ENCODE results near the gene NELL2.

Gene NELL2

DNA sequence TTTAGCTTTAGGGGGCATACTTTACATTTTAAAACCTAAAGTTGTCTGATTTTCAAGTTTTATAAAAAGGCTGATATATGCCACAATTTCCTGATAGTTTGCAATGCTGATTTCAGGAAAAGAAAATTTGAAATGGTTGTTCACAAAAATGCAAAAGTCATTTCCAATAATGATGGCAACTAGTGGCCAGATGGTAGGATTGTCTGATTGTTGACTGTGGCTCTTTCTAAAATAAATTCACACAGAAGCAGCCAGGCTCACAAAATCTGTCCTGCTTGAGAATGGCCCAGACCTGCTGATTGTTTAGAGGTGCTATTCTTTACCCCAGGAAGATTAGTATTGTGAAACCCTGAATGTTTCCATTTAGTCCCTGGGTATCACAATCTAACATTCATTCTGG, 220.3 kb downstream of the NELL2 start:
- no peak overlapping the region for H4K91ac ChIP-seq (ENCODE audit: low read length)
- H3K4ac ChIP-seq (ENCODE audit: low read depth in 1 of 2, low read length in 2 of 2), result no peak overlapping the region
- H3K79me1 ChIP-seq (replicated peaks; ENCODE audit: low read length, poor library complexity, severe bottlenecking), result no peaks in the 10 kb centered on the region
- no peak overlapping the region for H2AK5ac ChIP-seq (ENCODE audit: low read length, severe bottlenecking)
- no peak overlapping the region for H4K8ac ChIP-seq (ENCODE audit: low read length)
- no peak overlapping the region for H3K23ac ChIP-seq (ENCODE audit: low read length in 2 of 2)
- H2BK15ac ChIP-seq (ENCODE audit: low read depth, poor library complexity, severe bottlenecking), result no peak overlapping the region
- no peaks in the 10 kb centered on the region for H3K36me3 ChIP-seq (ENCODE audit: control insufficient read depth in 1 of 2, insufficient read depth in 2 of 2, low read depth in 1 of 2, low read length in 2 of 2)
- H3K4me3 ChIP-seq (ENCODE audit: insufficient read depth in 1 of 2, low read depth in 1 of 2, low read length in 2 of 2), result no peak overlapping the region
- H2BK5ac ChIP-seq (ENCODE audit: low read depth, low read length, poor library complexity, severe bottlenecking), result no peak overlapping the region
- no peak for DNase-seq
- no peak overlapping the region for H3K18ac ChIP-seq (ENCODE audit: low read depth in 1 of 2, low read length in 2 of 2)
- no peak overlapping the region for H2AFZ ChIP-seq (ENCODE audit: low read depth, low read length)
- no peaks in the 10 kb centered on the region for H3K9me3 ChIP-seq (ENCODE audit: control insufficient read depth, low read length)
- no peak overlapping the region for H3K27ac ChIP-seq (ENCODE audit: low read length, poor library complexity, severe bottlenecking)
- H2BK12ac ChIP-seq (ENCODE audit: low read length in 2 of 2), result no peak overlapping the region
- peaks cover 0 to 4% of the 10 kb centered on the region in 2 experiments for H3K27me3 ChIP-seq (ENCODE audit: control insufficient read depth in 1 of 2, insufficient read depth in 1 of 2, low read length in 2 of 2)
- H3K4me1 ChIP-seq (ENCODE audit: control insufficient read depth, insufficient read depth, low read depth, low read length), result no peaks in the 10 kb centered on the region
- H2BK120ac ChIP-seq (ENCODE audit: low read depth, low read length), result no peak overlapping the region
- no peak overlapping the region for H3K14ac ChIP-seq (ENCODE audit: low read length in 2 of 2)
- no peak overlapping the region for H3K4me2 ChIP-seq (ENCODE audit: low read length, poor library complexity, severe bottlenecking)
- H3K9ac ChIP-seq (ENCODE audit: low read length), result no peak overlapping the region

- Histone ChIP-seq H4K91ac (ENCODE audit: low read length) (no peak overlapping the region), H2AK5ac (ENCODE audit: low read length, severe bottlenecking) (no peak overlapping the region), H3K18ac (ENCODE audit: low read depth in 1 of 2, low read length in 2 of 2) (no peak overlapping the region), H3K9ac (ENCODE audit: low read length) (no peak overlapping the region), H2BK12ac (ENCODE audit: low read length in 2 of 2) (no peak overlapping the region), H3K79me1 (replicated peaks; ENCODE audit: low read length, poor library complexity, severe bottlenecking) (no peaks in the 10 kb centered on the region), H2BK15ac (ENCODE audit: low read depth, poor library complexity, severe bottlenecking) (no peak overlapping the region), H2AFZ (ENCODE audit: low read depth, low read length) (no peak overlapping the region), H3K27me3 (ENCODE audit: control insufficient read depth in 1 of 2, insufficient read depth in 1 of 2, low read length in 2 of 2) (peaks cover 0 to 4% of the 10 kb centered on the region in 2 experiments), H2BK5ac (ENCODE audit: low read depth, low read length, poor library complexity, severe bottlenecking) (no peak overlapping the region), H3K9me3 (ENCODE audit: control insufficient read depth, low read length) (no peaks in the 10 kb centered on the region), H3K27ac (ENCODE audit: low read length, poor library complexity, severe bottlenecking) (no peak overlapping the region), H3K4me2 (ENCODE audit: low read length, poor library complexity, severe bottlenecking) (no peak overlapping the region), H3K14ac (ENCODE audit: low read length in 2 of 2) (peak overlapping the region in 1 of 2 experiments; percentile 32), H3K4ac (ENCODE audit: low read depth in 1 of 2, low read length in 2 of 2) (no peak overlapping the region), H3K4me3 (ENCODE audit: insufficient read depth in 1 of 2, low read depth in 1 of 2, low read length in 2 of 2) (no peak overlapping the region), H4K8ac (ENCODE audit: low read length) (no peak overlapping the region), H2BK120ac (ENCODE audit: low read depth, low read length) (no peak overlapping the region), H3K23ac (ENCODE audit: low read length in 2 of 2) (no peak overlapping the region), H3K36me3 (ENCODE audit: control insufficient read depth in 1 of 2, insufficient read depth in 2 of 2, low read depth in 1 of 2, low read length in 2 of 2) (no peaks in the 10 kb centered on the region), H3K4me1 (ENCODE audit: control insufficient read depth, insufficient read depth, low read depth, low read length) (no peaks in the 10 kb centered on the region)
- 38% methylated on average over 12 of the region's 12 CpGs for WGBS
- DNase-seq, result no peak
Measured at GRCh38 chr12:44654646-44655639, 221.2 kb downstream of the NELL2 start.

DNA sequence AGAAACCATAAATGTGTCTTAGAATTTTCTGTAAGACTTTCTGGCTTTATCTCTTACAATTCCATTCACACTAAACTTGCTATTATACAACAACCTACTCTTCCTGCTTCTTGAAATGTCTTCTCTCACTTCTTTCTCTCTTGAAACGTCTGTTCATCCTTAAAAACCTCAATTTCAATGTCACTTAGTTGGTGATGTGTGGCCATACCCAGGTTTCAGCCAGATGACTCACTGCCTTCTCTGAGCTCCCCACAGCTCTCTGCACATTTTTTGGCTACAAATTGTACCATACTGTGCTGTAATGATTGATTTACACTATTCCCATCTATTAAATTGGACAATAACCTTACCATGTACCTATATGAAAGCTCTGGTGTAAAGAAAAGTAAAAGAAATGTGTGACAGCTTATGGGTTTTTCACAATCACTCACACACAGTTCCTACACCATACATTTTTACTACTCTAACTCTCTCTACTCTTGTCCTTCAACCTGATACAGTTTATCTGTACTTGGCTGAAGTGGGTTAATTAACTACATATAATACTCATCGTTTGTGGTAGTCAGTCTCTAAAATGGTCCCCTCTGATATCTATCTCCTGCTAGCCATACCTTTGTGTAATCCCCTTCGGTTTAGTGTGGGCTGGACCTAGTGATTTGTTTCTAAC, 222.1 kb downstream of the NELL2 start:
- Histone ChIP-seq H3K14ac (ENCODE audit: low read length in 2 of 2) (no peak overlapping the region), H2BK120ac (ENCODE audit: low read depth, low read length) (no peak overlapping the region), H3K9me3 (ENCODE audit: control insufficient read depth, low read length) (no peaks in the 10 kb centered on the region), H2AFZ (ENCODE audit: low read depth, low read length) (no peak overlapping the region), H3K36me3 (ENCODE audit: control insufficient read depth in 1 of 2, insufficient read depth in 2 of 2, low read depth in 1 of 2, low read length in 2 of 2) (no peaks in the 10 kb centered on the region), H3K4me1 (ENCODE audit: control insufficient read depth, insufficient read depth, low read depth, low read length) (no peaks in the 10 kb centered on the region), H3K23ac (ENCODE audit: low read length in 2 of 2) (no peak overlapping the region), H4K91ac (ENCODE audit: low read length) (no peak overlapping the region), H2AK5ac (ENCODE audit: low read length, severe bottlenecking) (no peak overlapping the region), H3K27me3 (ENCODE audit: control insufficient read depth in 1 of 2, insufficient read depth in 1 of 2, low read length in 2 of 2) (peaks cover 0 to 4% of the 10 kb centered on the region in 2 experiments), H3K4ac (ENCODE audit: low read depth in 1 of 2, low read length in 2 of 2) (no peak overlapping the region), H3K4me2 (ENCODE audit: low read length, poor library complexity, severe bottlenecking) (no peak overlapping the region), H2BK15ac (ENCODE audit: low read depth, poor library complexity, severe bottlenecking) (no peak overlapping the region), H2BK12ac (ENCODE audit: low read length in 2 of 2) (no peak overlapping the region), H3K9ac (ENCODE audit: low read length) (no peak overlapping the region), H4K8ac (ENCODE audit: low read length) (no peak overlapping the region), H2BK5ac (ENCODE audit: low read depth, low read length, poor library complexity, severe bottlenecking) (no peak overlapping the region), H3K79me1 (replicated peaks; ENCODE audit: low read length, poor library complexity, severe bottlenecking) (no peaks in the 10 kb centered on the region), H3K27ac (ENCODE audit: low read length, poor library complexity, severe bottlenecking) (no peak overlapping the region), H3K18ac (ENCODE audit: low read depth in 1 of 2, low read length in 2 of 2) (no peak overlapping the region), H3K4me3 (ENCODE audit: insufficient read depth in 1 of 2, low read depth in 1 of 2, low read length in 2 of 2) (no peak overlapping the region)
- DNase-seq, result no peak
- WGBS, result 27% methylated on average over 1 of the region's 3 CpGs

DNA sequence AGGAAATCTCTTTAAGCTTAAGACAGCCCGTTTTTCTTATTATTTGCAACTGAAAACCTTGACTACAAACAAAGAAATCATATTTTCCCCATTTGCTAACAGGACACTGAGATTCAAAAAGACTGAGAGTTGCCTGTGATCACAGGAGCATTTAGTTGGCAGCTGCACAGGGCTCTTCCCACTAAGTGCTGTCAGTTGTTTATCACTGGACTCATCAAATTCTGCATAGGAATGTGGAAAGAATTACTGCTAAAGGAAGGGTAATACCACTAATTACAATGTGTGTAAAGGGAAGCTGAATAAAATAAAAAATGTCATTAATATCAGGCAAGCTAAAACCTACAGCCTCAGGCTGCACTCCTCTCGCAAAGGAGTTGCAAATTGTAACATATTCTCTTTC, 226.4 kb downstream of the NELL2 start:
- no peak overlapping the region for H3K4ac ChIP-seq (ENCODE audit: low read depth in 1 of 2, low read length in 2 of 2)
- no peak overlapping the region for H2BK5ac ChIP-seq (ENCODE audit: low read depth, low read length, poor library complexity, severe bottlenecking)
- H3K79me1 ChIP-seq (replicated peaks; ENCODE audit: low read length, poor library complexity, severe bottlenecking), result no peaks in the 10 kb centered on the region
- H2AK5ac ChIP-seq (ENCODE audit: low read length, severe bottlenecking), result no peak overlapping the region
- no peaks in the 10 kb centered on the region for H3K36me3 ChIP-seq (ENCODE audit: control insufficient read depth in 1 of 2, insufficient read depth in 2 of 2, low read depth in 1 of 2, low read length in 2 of 2)
- no peak overlapping the region for H3K14ac ChIP-seq (ENCODE audit: low read length in 2 of 2)
- 40% methylated on average over 1 of the region's 2 CpGs for WGBS
- H3K27me3 ChIP-seq (ENCODE audit: control insufficient read depth in 1 of 2, insufficient read depth in 1 of 2, low read length in 2 of 2), result no peaks in the 10 kb centered on the region
- H3K23ac ChIP-seq (ENCODE audit: low read length in 2 of 2), result no peak overlapping the region
- H3K9me3 ChIP-seq (ENCODE audit: control insufficient read depth, low read length), result no peaks in the 10 kb centered on the region
- DNase-seq, result no peak
- H2AFZ ChIP-seq (ENCODE audit: low read depth, low read length), result no peak overlapping the region
- H2BK120ac ChIP-seq (ENCODE audit: low read depth, low read length), result no peak overlapping the region
- H3K4me3 ChIP-seq (ENCODE audit: insufficient read depth in 1 of 2, low read depth in 1 of 2, low read length in 2 of 2), result no peak overlapping the region
- H4K91ac ChIP-seq (ENCODE audit: low read length), result no peak overlapping the region
- H3K4me2 ChIP-seq (ENCODE audit: low read length, poor library complexity, severe bottlenecking), result no peak overlapping the region
- no peak overlapping the region for H2BK12ac ChIP-seq (ENCODE audit: low read length in 2 of 2)
- no peak overlapping the region for H3K18ac ChIP-seq (ENCODE audit: low read depth in 1 of 2, low read length in 2 of 2)
- H4K8ac ChIP-seq (ENCODE audit: low read length), result no peak overlapping the region
- H3K9ac ChIP-seq (ENCODE audit: low read length), result no peak overlapping the region
- H2BK15ac ChIP-seq (ENCODE audit: low read depth, poor library complexity, severe bottlenecking), result no peak overlapping the region
- no peak overlapping the region for H3K27ac ChIP-seq (ENCODE audit: low read length, poor library complexity, severe bottlenecking)
- H3K4me1 ChIP-seq (ENCODE audit: control insufficient read depth, insufficient read depth, low read depth, low read length), result no peaks in the 10 kb centered on the region

Data from mesenchymal stem cell (in vitro differentiated cells and primary cell).